SW 1271 (cell line): ENCODE data around the gene IL1RN.

Source experiments
- DNase-seq, 2 experiments: peaks; one replicate each; lab custom pipeline; 2025; lab: John Stamatoyannopoulos, UW

IL1RN gene

GRCh38 chr2:113173542-113174375 lies 46.4 kb downstream of the IL1RN start, which contains the start of gene PSD4:
Gene PSD4, plus strand, starts transcription at chr2:113173971. Its CDS starts 8,486 bp downstream, at chr2:113182457.
- DNase-seq: no peak

- no peak for DNase-seq
These were observed 47.0 kb downstream of the IL1RN start for GRCh38 chr2:113174376-113174750.

DNA sequence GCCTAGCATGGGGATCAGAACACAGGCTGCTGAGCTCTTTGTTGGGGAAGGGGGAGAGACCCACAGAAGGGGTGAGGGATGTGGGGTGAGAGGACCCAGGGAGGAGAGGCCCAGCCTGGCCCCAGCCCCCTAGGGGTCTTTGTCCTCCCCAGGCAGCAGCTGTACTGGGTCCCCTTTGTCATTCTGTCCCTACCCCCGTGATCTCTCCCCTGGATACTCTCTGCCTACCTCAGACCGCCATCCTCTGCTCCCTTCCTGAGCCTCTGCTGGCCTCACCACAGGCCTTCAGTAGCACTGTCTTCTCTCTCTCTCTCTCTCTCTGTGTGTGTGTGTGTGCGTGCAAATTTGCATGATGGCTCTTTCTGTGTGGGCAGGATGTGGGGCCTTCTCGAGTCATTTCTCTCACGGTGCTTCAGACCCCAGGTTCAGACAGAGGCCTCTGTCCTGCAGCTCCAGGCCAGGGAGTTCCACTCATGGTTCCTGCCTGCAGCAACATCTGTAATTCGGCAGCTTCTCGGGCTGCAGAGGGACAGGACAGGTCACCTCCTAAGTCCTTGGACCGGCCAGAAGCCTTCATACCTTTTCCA lies 47.7 kb downstream of the IL1RN start:
- DNase-seq: no peak

GRCh38 chr2:113175736-113176695 lies 48.6 kb downstream of the IL1RN start:
- no peak for DNase-seq

GRCh38 chr2:113176696-113177355 lies 49.4 kb downstream of the IL1RN start:
- no peak for DNase-seq

DNA sequence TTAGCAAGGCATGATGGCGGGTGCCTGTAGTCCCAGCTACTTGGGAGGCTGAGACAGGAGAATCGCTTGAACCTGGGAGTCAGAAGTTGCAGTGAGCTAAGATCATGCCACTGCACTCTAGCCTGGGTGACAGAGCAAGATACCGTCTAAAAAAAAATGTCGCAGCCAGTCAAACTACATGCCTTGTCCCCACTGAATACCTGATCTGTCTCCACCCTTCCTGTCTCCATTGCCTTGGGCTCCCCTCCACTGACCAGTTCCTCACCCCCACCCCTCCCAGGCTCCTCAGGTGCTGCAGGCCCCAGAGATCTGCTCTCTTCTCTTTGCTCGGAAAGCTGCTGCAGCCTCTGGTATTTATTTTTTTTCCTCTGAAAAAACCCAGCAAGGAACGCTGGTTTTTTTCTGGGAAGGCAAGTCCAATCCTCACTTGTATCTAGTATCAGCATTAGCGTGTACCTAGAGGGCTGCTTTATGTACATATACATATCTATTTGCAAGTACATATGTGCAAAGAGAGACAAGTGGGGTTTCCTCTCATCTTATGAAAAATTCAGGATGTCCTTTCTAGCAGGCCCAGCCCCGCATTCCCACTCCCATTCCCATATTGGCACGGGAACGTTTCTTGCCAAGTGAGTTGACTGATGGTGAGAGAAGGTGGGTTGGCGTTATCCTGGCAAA lies 50.8 kb downstream of the IL1RN start:
- no peak for DNase-seq

DNA sequence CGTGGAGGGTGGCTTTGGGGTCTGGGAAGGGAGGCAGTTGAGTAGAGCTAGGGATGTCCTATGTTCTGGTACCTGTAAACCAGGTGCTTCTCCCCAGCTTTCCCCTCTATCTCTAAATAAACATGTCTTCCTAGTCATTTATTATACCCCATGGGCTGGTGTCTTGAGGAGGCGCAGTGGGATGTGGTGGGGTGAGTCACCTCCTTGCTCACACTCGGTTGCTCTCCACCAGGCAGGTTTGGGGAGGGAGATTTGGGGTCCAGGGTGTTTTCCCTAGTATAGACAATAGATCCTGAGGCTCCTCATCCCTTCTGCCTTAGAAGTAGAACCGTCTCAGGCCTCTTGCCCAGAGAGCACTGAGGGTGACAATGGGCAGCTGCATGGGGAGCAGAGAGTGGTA lies 51.5 kb downstream of the IL1RN start:
- no peak for DNase-seq

GRCh38 chr2:113179446-113180045 lies 52.1 kb downstream of the IL1RN start:
- DNase-seq: no peak

GRCh38 chr2:113180131-113180946 lies 52.9 kb downstream of the IL1RN start:
- DNase-seq: no peak

DNA sequence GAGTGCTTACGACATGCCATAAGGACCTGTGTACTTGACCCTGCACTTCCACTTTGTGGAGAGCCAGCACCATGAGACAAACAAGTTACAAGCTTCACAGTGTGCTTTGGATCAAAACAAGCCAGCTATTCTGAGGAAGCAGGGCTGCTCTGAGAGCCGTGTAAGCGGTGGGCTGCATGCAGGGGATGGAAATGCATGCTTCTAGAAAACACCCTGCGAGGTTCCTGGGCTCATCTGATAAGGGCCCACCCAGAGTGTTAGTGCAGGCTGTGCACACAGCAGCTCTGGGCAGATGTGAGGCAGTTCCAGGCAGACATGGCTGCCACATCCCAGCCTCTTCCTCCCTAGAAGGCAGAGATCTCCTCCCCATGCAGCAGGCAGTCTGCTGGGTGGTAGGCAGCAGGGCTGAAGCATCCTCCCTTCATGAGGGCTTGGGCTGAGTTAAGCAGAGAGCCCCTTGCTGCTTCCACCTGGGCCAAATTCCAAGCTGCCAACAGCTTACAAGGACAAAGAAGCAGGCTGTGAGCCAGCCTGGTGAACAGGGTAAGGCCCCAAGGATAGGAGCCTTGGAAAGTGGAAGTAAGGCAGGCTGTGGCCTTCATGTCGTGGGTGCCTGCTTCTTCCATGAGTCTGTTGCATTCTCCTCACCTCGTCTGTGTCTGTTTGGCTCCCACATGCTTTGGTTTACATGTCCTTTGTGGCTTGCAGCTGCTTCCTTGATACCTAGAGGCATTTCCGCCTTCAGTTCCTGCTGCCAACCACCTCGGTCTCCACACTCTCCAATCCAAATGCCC lies 54.1 kb downstream of the IL1RN start:
- DNase-seq: no peak

DNA sequence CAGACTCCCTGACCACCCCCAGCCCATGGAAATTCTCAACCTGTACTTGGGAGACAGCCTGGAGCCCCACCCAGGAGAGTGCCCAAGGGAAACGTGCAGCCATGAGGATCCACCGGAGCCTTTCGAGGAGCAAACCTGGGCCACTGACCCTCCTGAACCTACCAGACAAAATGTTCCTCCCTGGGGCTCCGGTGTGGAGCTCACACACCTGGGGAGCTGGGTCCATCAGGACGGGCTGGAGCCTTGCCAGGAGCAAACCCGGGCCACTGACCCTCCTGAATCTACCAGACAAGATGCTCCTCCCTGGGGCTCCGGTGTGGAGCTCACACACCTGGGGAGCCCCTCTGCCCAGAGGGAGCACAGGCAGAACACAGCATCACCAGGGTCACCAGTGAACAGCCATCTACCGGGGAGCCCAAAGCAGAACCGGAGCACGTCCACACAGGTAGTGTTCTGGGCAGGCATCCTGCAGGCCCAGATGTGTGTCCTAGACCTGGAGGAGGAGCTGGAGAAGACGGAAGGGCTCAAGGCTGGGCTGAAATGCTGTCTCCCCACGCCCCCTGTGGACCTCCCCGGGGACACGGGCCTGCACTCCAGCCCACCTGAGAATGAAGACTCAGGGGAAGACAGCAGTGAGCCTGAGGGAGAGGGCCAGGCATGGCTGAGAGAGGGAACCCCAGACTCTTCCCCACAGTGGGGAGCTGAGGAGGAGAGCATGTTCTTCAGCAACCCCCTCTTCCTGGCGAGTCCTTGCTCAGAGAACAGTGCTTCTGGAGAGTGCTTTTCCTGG lies 55.3 kb downstream of the IL1RN start:
- no peak for DNase-seq

DNA sequence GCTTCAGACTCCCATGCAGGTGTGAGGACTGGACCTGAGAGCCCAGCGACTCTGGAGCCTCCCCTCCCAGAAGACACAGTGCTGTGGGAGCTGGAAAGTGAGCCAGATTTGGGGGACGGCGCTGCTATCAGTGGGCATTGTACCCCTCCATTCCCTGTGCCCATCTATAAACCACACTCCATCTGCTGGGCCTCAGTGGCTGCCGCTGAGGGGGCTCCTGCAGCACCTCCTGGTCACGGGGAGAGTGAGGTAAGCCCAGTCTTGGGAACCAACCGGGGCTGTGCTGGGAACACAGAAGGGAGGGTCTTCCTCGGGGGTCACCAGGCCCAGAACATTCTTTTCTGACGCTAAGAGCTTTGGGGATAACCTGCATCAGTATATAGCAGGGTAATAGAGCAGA lies 55.9 kb downstream of the IL1RN start:
- no peak for DNase-seq
